T-helper 2 cell treated with Interferon-gamma antibody and Interleukin-4, amounts not matched to agents 5 μg/mL and 100 μg/mL, for 36 hours (primary cell): ENCODE results near the gene PLCB1.

Source experiments
- DNase-seq: peaks from one replicate; pipeline ENCODE4 v3.0.0; 2021; ENCODE audit warnings: low spot score
- H3K27ac Mint-ChIP-seq: one replicate; pipeline ENCODE4 v1.8.0; 2021; ENCODE audit warnings: mild to moderate bottlenecking, mixed read lengths
- H3K27me3 Mint-ChIP-seq: one replicate; pipeline ENCODE4 v1.8.0; 2021; ENCODE audit warnings: low read depth, mixed read lengths
- H3K36me3 Mint-ChIP-seq: one replicate; pipeline ENCODE4 v1.8.0; 2021; ENCODE audit warnings: low read depth, mixed read lengths
- H3K4me1 Mint-ChIP-seq: one replicate; pipeline ENCODE4 v1.8.0; 2021; ENCODE audit warnings: low read depth, mixed read lengths
- H3K4me3 Mint-ChIP-seq: one replicate; pipeline ENCODE4 v1.8.0; 2022; ENCODE audit warnings: mild to moderate bottlenecking, moderate library complexity, mixed read lengths
- H3K9me3 Mint-ChIP-seq: one replicate; pipeline ENCODE4 v1.8.0; 2021; ENCODE audit warnings: mixed read lengths

The PLCB1 gene

GRCh38 chr20:8917084-8917483 is 785.0 kb downstream of the PLCB1 start:
- no peaks in the 10 kb centered on the region for H3K27me3 Mint-ChIP-seq

GRCh38 chr20:8918145-8918544 is 786.1 kb downstream of the PLCB1 start:
- H3K4me1 Mint-ChIP-seq: no peaks in the 10 kb centered on the region
- no peaks in the 10 kb centered on the region for H3K36me3 Mint-ChIP-seq
- DNase-seq: no peak

More at GRCh38 chr20:8917084-8917483, 785.0 kb downstream of the PLCB1 start:
- Mint-ChIP-seq H3K4me1 (no peaks in the 10 kb centered on the region), H3K36me3 (no peaks in the 10 kb centered on the region), H3K27ac (no peak overlapping the region), H3K9me3 (peaks cover 9% of the 10 kb centered on the region), H3K4me3 (no peak overlapping the region)
- DNase-seq: no peak

GRCh38 chr20:8924539-8924938 is 792.5 kb downstream of the PLCB1 start:
- Mint-ChIP-seq H3K4me3 (no peak overlapping the region), H3K9me3 (no peaks in the 10 kb centered on the region), H3K27me3 (no peaks in the 10 kb centered on the region), H3K36me3 (no peaks in the 10 kb centered on the region), H3K4me1 (no peaks in the 10 kb centered on the region), H3K27ac (no peak overlapping the region)
- DNase-seq: no peak

More at GRCh38 chr20:8918145-8918544, 786.1 kb downstream of the PLCB1 start:
- no peak overlapping the region for H3K4me3 Mint-ChIP-seq
- H3K27me3 Mint-ChIP-seq: no peaks in the 10 kb centered on the region
- H3K27ac Mint-ChIP-seq: no peak overlapping the region
- peaks cover 9% of the 10 kb centered on the region for H3K9me3 Mint-ChIP-seq

GRCh38 chr20:8930726-8931125 is 798.7 kb downstream of the PLCB1 start:
- Mint-ChIP-seq H3K36me3 (no peaks in the 10 kb centered on the region), H3K4me1 (no peaks in the 10 kb centered on the region), H3K9me3 (no peaks in the 10 kb centered on the region), H3K4me3 (no peak overlapping the region), H3K27me3 (no peaks in the 10 kb centered on the region), H3K27ac (no peak overlapping the region)
- DNase-seq: no peak

- no peak overlapping the region for H3K27ac Mint-ChIP-seq
- DNase-seq: no peak
- H3K36me3 Mint-ChIP-seq: no peaks in the 10 kb centered on the region
- H3K9me3 Mint-ChIP-seq: no peaks in the 10 kb centered on the region
- H3K4me3 Mint-ChIP-seq: no peak overlapping the region
- H3K27me3 Mint-ChIP-seq: no peaks in the 10 kb centered on the region
- no peaks in the 10 kb centered on the region for H3K4me1 Mint-ChIP-seq
Observed at GRCh38 chr20:8932192-8933165, 800.4 kb downstream of the PLCB1 start.

- Mint-ChIP-seq H3K27ac (no peak overlapping the region), H3K27me3 (no peaks in the 10 kb centered on the region), H3K36me3 (no peaks in the 10 kb centered on the region), H3K4me3 (no peak overlapping the region), H3K9me3 (no peaks in the 10 kb centered on the region), H3K4me1 (no peaks in the 10 kb centered on the region)
- DNase-seq: no peak
Observed at GRCh38 chr20:8933381-8933807, 801.3 kb downstream of the PLCB1 start.

GRCh38 chr20:8934362-8934761 is 802.3 kb downstream of the PLCB1 start:
- H3K27ac Mint-ChIP-seq: no peak overlapping the region
- DNase-seq: no peak
- H3K36me3 Mint-ChIP-seq: no peaks in the 10 kb centered on the region

More at GRCh38 chr20:8934362-8934761, 802.3 kb downstream of the PLCB1 start:
- no peaks in the 10 kb centered on the region for H3K4me1 Mint-ChIP-seq
- H3K4me3 Mint-ChIP-seq: no peak overlapping the region
- H3K27me3 Mint-ChIP-seq: no peaks in the 10 kb centered on the region
- H3K9me3 Mint-ChIP-seq: no peaks in the 10 kb centered on the region
